Effector CD4-positive, alpha-beta T cell (primary cell): Measurements from ENCODE around the gene ADAMTS2.
"Not testable (repeated sequence)": the region's sequence is repeated elsewhere in the genome, so short reads cannot be mapped to it uniquely, and the experiment has no call there.

Experiments used
- DNase-seq: peaks from one replicate; pipeline ENCODE4 v3.0.0-alpha.2; 2020

Gene ADAMTS2

DNA sequence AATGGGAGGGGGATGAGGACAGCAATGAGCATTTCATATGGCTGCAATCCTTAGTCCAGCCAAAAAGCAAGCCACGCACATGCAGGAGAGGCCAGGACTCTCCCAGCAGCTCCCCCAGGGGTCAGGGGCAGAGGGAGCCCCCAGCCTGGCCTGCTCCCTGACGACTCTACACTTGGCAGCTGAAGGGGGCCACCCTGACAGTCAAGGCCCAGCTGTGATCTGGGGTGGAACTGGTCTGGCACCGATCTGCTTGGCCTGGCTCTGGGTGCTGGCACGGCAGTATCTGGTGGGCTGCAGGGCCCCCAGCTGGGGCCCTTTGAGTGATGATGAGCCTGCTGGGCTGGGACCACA lies 118.1 kb downstream of the ADAMTS2 start:
- no peak for DNase-seq

DNA sequence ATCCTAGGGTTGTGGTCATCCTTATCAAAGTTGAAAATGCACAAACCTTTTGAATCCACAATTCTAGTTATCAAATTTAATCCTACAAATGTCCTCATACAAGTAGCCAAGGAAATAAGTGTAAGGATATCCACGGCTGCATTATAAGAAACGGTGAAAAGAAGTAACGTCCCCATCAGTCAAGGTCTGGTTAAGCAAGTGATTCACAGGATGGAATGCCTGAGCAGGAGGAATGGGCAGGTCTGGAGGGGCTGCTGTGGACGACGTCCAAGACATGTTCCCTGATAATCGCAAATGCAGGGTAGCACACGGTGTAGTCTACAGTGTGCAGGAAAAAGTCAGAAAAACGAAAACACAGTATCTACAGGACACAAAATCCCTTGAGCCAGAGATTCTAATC lies 118.6 kb downstream of the ADAMTS2 start:
- DNase-seq, result no peak

DNA sequence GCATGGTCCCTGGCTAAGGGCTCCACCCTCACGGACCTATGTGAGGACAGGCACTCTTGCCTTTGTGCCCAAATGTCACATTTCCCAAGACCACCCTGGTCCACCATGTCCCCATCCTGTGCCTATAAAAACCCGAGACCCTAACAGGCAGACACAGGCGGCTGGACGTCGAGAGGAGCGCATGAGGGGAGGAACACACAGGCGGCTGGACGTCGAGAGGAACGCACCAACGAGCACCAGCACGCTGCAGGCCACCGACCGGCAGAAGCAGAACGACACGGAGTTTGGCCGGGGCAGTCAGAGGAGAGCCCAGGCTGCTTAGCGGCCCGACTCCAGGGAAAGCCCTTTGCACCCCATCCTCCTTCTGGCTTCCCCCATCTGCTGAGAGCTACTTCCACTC lies 119.9 kb downstream of the ADAMTS2 start:
- DNase-seq, result no peak

DNA sequence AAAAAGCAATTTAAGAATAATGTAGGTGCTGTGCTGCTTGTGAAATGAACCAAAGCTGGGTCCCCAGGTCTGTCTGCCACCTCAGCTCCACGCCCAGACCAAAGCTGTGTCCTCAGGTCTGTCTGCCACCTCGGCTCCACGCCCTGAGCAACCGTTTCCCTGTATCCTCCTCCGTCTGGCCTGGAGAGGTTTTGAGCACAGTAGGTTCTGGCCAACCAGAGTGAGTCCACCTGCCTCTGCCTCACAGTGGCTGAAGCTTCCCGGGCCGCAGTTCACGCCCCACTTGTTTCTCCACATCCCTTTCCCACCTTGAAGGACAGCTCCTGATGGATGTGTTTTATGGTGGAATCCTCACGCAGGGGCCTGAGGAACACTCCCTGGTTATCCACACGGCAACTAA lies 120.5 kb downstream of the ADAMTS2 start:
- no peak for DNase-seq

DNA sequence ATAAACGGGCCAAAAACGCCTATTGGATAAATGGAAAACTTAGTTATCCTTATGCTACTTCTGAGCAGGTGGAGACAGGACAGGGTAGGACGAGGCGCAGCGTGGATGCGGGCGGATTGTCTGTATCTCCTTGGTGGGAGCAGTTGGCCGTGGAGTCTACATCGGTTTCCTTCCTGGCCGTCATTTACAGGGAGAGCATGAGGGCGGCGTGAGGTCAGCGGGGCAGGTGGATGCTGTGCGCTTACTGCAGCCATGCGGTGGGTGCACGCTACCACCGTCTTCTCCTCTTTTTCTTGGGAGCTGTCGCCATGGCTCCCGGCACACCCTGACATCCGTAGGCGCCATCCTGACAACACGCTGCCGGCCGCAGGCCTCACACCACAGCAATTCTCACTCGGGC lies 121.3 kb downstream of the ADAMTS2 start:
- no peak for DNase-seq

DNA sequence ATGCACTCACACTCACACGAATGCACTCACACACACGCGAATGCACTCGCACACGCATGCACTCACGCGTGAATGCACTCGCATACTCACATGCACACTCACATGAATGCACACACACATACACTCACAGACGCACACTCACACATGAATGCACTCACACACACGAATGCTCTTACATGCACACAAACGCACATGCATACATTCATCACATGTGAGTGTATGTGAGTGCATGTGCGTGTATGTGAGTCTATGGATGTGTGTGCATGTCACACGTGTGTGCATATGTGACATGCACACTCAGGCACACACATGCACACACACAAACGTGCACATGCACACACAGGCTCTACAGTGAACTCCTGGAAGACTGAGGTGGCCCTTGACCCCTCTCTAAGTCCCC lies 121.7 kb downstream of the ADAMTS2 start:
- DNase-seq, result no peak

DNA sequence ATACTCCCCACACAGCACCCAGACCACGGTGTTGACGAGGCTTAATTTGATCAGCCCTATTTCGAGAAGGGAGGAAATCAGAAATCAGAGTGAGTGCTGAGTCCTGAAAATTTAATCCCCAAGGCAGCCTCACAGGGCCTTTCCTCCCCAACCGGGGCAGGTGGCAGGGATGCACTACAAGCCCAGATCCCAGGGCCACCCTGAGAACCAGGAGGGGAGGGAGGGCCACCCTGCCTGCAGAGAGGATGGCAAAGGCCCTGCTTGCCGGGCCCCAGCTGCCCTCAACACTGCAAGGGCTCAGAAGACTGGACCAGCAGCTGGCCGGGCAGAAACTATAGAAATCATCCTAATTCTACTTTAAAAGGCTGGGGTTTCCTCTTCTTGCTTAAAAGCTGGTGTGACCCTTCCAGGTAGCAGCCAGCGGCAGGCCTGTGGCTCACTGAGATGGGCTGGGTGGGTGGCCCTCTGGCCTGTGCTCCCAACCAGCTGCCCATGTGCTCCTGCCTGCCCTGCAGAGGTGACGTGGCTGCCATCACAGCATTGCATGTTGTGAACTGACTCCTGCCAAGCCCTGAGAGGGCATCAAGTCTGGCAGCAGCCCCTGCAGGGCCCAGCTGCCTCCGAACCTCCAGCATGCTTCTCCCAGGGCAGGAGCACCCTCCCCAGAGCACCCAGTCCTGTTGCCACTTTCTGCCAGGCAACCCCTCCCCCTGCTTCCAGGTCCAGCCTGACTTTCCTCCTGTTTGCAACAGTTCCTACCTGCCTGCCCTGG lies 122.8 kb downstream of the ADAMTS2 start:
- no peak for DNase-seq

DNA sequence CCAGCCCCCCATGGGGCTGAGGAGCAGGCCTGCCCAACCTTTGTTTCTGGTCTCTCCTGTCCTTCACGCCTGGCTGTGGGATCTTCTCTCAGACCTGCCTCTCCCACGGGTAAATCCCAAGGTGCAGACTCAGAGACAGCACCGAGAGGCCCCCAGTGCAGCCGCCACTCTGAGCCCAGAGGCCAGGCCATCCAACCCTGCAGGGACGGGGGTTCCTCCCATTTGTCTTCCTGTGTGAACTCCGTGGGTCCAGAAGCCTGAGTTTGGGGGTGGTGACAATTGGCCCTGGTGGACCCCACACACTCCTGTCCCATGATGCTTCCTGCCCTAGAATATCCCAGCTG lies 123.4 kb downstream of the ADAMTS2 start:
- no peak for DNase-seq

DNA sequence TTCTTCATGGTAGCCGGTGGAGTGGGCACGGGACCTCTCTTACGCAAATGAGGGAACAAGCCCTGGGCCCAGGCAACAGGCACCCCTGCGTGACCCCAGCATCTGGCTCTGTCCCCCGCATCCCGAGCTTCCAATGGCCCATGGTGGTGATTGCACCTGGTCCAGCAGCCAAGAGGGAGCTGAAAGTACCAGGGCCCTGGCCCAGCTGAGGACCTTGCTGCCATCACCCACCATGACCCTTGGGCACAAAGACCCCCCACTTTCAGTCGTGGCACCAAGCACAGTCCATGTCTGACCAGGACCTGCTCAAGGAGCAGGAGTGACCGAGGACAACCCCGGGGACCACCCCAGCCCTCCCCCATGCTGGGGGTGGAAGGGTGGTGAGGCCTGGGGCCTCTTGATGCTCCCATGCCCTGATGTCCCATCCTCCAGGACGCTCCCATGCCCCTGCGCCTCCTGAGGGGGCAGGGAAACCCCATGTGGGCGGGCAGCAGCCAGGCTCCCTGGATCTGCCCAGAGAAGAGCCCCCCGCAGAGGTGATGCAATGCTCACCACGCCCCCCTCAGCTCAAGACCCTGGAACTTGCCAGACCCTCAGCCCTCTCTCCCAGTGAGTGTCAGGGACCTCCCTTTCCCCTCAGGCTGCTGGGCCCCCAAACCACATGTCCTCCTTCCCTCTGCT lies 123.9 kb downstream of the ADAMTS2 start:
- DNase-seq, result no peak

DNA sequence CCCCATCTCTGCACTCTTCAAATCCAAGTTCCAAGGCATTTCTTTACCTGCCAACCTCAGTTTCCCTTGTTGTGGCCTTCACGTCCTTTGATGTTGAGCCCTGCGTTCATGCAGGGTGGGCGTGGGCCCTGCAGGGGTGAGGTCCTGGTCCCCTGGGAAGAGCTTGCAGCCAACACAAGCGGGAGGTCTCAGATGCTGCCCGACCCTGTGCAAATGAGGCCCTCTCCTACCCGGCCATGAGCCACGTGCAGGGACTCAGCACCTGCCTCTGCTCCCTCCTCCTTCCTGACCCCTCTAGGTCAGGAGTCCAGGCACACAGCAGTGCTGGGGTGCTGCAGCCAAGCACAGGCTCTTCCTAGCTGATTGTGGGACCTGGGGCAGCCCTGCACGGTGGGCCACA lies 124.5 kb downstream of the ADAMTS2 start:
- DNase-seq, result no peak

DNA sequence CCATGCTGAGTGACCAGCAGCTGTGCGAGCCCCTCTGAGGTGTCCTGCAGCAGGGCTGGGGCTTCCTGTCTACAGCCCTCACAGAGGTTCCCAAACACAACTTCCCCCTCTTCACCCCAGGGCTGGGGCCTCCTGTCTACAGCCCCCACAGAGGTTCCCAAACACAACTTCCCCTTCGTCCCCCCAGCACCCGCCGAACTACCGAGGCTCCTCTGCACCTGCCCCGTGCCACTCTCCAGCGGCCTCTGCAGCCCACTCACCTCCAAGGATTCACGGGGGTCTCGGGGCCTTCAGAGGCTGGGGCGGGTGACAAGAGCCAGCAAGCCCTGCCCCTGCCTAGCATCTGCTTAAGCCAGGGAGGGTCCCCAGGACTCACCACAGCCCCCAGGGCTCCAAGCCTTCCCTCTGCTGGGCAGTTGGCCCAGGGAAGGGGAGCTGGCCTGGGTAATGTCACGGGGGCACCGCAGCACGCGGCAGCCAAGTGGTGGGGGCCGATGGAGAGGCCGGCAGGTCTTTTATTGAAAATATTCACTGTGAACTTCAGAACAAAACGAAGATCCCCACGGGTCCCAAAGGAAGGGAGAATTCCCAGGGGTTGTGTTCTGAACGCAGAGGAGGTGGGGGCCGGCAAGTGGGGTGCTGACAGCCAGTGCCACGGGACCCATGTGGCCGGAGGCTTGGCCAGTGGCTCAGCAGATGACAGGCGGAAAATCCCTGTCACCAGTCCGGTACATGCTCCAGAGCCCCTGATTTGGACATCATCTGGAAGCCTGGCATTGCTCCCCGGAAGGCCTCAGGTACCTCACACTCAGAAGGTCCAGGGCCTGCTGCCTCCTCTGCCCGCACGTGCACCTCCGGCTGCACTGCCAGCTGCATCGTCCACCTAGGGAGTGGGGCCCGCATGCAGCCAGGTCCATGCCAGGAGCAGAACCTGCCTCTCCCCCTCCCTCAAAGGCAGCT lies 125.3 kb downstream of the ADAMTS2 start:
- no peak for DNase-seq

DNA sequence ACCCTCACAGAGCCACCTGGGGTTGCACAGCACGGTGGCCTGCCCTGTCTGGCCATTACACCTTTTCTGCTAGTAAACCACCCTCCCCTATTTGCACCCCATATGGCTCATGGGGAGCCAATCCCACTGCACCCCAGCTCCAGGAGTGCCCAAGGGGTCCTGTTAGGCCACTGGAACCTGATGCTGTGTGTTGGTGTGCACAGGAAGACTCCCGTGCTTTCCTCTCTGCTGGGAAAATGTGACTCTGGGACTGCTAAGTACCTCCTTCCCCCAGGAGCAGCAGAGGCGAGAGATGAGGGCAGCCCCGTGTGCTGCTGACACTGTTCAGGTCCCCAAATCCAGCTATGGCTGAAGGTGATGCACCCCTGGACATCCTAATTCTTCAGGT lies 126.3 kb downstream of the ADAMTS2 start:
- no peak for DNase-seq

DNA sequence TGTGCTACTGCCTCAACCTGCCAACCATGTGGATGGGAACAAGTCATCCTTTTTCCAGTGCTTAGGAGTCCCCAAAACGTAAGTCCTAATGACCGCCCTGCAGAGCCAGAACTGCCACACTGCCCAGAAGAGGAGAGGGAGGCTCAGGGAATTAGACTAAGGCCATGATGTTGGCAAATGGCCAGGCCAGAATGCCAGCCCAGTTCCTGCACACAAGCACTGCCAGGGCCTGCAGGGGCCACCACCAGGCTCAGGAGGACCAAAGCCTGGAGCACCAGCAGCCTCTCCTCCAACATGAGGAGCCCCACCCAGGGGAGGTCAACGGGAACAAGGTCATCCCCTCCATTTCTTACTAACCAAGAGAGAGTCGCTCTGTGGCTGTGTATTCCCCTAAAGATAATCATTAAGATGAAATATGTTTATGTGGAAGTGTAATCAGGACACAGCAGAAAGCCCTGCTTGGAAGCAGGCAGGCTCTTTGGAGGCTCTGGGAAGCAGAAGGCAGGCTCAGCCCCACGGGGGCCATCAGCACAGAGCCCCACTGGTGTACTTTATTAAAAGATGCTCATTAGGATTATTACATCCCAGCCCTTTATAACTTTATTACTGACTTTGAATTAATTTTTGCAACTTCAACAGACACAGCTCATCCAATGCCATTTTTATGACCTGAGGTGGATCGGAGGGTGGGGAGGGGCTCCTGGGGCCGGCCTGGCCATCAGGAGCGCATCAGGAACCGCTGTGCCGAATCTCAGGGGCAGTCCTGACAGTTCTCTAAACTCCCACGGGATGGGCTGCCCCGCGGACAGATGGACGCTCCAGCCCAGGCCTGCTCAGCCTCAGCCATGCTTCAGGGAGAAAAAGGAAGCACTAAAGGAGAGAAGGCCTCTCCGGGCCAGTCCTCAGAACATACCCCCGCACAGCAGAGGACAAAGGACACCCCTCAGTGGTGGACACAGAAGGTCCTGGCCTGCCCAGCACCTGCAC lies 127.0 kb downstream of the ADAMTS2 start:
- DNase-seq, result no peak

DNA sequence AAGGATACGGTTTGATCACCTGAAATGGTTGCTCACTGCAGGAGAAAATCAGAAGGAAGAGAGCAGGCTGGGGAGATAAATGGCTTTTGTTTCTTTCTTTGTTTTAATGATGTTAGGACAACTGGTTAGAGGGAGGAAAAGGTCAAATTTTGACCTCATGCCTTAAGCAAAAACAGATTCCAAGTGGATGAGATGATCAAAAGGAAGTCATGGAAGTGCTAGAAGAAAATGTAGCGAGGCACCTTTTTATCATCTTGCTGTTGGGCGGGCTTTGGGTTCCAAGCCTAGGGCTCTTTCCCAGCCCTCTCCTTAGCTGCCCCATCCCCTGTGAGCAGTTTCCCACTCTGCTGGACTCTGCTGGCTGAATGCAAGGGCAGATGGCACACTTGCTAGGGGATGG lies 127.9 kb downstream of the ADAMTS2 start:
- no peak for DNase-seq

DNA sequence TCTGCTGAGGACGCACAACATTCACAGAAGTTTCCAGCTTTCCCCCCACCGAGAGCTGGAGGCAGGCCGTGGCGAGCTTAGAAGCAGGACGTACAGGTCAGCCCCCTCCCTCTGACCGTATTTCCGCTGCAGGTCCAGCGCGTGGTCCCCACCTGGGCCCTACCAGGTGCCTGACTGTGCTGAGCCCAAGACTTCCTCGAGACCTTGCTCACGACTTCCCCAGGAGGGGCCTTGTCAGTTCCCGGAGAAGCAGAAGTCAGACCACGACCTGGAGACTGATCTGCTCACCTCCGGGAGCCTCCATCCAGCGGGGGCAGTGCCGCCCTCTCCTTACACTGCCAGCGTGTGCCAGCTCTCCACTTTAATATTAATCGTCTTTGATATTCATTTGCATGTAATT lies 128.9 kb downstream of the ADAMTS2 start:
- not testable (repeated sequence) for DNase-seq

DNA sequence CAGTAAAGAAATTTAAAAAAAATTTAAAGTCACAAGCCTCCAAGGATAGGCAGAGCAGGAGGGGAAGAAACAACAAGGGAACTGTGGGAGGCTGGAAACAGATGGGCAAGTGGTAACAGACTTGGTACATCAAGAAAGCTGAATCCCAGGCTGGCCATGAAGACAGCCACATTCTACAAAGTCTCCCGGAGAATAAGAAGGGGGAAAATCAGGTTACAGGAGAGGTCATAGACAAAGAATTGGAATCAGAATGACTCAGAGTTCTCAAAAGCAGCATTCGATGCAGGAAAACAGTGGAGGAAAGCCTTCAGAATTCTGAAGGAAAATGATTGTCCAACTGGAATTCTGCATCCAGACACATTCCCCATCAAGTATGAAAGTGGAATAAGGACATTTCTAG lies 129.7 kb downstream of the ADAMTS2 start:
- no peak for DNase-seq

DNA sequence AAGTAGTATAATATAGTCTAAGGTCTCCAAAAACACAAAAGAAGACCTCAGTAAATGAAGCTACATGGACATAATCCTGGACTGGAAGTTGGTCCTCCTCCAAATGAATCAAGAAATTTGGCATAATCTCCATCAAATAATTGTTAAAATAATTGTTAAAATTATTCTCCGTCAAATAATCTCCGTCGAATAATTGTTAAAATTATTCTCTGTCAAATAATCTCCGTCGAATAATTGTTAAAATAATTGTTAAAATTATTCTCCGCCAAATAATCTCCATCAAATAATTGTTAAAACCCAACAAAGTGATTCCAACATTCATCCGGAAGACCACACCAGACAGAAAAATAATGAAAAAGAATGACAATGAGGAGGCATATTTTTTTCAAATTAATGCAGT lies 130.6 kb downstream of the ADAMTS2 start:
- no peak for DNase-seq

DNA sequence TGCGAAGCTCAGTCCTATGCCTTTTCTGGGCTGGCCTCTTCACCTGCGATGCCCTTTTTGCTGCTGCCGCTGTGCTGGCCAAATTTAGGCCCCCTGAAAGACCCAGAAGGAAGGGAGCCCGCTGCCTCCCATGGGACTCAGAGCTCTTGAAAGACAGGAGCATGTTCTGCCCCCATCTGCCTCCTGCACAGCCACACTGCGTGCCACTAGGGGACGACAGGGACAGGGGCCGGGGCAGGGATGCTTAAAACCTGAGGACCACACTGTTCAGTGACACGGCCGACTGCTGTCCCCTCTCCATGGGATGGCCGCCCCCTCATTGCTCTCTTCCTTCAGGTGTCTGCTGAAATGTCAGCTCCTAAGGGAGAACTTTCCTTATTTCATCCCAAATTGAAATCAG lies 132.4 kb downstream of the ADAMTS2 start:
- no peak for DNase-seq

DNA sequence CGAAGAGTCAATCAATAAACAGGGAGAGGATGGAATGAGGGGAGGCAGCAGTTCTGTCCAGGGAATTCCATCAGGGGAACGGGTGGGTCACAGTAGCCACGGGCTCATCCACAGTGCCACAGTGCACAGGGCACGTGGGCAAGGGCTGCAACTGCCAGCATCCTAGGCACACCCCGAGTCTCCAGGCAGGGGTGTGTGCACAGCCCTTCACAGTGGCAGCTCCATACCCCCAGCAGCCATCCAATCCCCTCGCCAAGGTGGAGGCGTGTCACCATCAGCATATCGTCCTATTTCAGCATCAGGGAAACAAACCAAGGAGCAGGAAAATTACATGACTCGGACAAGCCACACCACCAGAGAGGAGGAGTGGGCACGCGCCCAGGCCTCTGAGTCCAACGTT lies 133.6 kb downstream of the ADAMTS2 start:
- DNase-seq, result no peak

DNA sequence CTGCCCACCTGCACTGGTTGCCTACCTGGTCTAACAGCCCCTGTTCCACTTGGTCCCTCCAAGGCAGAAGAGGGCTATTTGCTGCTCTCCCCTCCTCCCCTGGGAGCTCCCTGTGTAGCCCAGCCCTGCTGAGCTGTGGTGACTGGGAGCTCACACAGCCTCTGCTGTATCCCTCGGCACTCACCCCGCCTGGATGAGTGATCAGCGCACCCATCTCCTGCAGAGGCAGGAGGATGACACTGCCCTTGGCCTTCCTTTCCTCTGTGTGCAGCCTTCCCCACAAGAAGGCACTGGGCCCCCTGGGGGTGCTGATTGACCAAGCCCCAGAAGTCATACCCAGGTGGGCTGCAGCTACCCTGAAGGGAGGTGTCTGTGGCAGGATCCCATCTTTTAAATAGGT lies 134.2 kb downstream of the ADAMTS2 start:
- DNase-seq, result no peak

DNA sequence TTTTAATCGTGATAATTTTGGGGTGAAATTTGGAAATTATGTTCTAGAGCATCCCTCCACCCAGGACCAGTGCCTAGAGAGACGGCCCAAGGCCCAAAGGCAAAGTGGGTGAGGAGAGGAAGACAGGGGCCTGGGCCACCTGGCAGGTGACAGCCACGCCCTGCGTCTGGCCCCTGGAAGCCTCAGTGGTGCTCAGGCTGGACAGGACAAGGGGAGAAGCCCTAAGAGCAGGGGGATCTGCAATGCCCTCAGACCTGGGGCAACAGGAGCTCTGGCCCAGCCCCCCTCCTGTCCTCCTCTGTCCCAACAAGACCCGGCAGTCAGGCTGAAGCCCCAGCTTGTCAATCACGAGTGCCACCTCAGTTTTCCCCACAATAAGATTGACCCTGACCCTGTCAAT lies 134.8 kb downstream of the ADAMTS2 start:
- DNase-seq, result no peak

DNA sequence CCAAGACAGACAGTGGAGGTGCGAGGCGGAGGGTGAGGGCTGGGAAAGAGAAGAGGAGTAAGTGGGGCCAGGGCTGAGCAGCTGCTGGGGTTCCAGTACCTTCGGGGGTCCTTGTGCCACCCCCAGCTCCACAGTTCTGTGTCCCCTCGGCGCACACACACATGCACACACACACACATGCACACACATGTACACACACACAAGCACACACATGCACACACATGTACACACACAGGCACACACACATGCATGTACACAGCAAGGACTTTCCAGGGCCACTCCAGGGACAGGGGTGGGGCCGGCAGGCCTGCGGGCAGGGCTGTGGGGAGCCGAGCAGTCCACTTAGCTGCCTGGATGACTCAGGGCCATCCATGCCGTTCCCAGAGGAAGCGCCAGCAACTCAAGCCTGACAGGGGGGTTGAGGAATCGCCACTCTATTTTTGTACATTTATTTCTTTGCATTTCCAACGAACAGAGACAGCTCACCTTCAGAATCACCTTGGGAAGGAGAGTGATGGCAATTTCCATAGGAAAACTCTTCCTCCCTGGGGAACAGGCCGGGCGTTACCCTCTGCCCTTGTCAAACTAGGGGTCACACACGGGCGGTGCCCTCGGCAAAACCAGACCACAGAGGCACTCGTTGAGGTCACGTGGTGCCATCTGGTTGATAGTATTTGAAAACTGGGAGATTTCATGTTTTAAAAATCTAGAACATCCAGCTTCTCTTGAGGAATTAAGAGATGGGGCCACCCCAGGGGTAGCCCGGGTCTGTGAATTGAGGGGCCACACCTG lies 135.7 kb downstream of the ADAMTS2 start:
- DNase-seq, result no peak
